GM12801 (cell line): ENCODE data around the gene ZNF618.

ENCODE experiments used
- TF ChIP-seq, protein P1 (sequence below): IDR thresholded peaks from one replicate; pipeline ENCODE4 v1.5.1; 2011; ENCODE audit warnings: control low read depth; ENCODE audit not compliant: insufficient read length; ENCODE audit errors: extremely low read depth

The ZNF618 gene

DNA sequence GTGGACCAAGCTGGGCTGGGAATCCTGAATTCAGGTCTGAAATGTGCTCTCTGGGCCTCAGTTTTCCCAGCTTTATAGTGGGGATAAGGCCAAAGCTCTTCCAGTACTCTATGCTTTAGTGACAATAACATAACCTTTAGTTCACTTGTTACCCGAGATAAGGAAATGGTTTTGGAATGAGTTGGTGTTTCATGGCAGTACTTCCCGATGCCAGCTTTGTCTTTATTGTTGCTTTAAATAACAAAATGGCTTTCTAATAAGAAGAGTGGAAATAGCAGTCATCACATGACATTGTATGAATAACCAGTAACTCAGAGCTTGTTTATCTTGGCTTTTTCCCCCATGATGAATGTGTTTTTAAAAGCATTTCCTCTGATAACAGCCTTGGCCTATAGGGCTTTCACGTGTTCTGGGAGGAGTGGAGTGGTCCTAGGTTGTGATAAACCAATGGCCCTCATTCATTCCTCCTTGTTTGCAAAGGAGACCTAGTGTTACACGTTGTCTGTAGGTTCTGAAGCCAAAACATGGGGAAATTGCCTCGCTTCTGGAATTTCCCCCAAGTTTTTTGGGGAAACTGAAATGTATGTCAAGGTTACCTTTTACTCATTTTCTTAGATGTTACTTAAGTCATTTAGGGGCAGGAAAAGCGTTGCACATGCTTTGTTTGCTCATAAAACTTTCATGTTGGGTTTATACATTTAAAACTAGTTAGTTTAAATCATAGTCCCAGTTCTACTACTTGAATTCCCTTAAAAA, 53.7 kb downstream of the ZNF618 start:
- TF ChIP-seq, protein P1, sequence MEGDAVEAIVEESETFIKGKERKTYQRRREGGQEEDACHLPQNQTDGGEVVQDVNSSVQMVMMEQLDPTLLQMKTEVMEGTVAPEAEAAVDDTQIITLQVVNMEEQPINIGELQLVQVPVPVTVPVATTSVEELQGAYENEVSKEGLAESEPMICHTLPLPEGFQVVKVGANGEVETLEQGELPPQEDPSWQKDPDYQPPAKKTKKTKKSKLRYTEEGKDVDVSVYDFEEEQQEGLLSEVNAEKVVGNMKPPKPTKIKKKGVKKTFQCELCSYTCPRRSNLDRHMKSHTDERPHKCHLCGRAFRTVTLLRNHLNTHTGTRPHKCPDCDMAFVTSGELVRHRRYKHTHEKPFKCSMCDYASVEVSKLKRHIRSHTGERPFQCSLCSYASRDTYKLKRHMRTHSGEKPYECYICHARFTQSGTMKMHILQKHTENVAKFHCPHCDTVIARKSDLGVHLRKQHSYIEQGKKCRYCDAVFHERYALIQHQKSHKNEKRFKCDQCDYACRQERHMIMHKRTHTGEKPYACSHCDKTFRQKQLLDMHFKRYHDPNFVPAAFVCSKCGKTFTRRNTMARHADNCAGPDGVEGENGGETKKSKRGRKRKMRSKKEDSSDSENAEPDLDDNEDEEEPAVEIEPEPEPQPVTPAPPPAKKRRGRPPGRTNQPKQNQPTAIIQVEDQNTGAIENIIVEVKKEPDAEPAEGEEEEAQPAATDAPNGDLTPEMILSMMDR, result no peak

DNA sequence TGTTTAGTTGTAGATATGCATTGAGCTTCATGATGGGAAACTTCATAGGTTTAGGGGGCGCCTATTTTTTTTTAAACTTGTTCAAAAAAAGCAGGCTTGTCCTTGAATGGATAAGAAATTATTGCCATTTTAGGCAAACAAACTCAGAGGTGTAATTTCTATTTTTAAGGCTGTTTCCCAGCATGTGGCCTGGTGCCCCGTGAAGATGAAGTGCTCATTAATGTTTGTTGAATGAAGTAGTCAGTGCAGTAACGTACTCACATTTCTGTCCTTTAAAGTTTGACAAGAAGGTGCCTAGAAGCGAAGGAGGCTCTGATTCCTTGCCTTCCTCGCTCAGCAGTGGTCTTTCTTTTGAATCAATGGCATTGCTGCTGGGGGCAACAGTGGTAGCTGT, 54.3 kb downstream of the ZNF618 start:
- TF ChIP-seq, protein P1, result no peak

DNA sequence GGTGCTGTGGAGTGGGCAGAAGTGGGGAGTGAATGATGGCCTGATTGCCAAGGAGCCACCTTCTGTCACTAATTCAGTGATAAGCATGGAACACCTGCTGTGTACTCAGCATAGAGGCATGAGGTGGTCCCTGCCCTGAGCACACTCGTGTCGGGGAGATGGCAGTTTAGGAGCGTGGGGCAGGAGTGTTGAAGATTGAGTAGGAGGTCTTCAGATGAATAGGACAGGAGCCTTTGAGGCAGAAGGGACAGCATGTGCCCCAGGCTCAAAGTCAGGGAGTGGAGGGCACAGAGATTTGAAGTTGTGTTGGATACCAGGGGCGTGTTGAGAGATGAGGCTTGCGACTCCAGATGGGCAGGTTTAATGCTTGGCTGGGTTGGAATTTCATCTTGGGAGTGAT, 55.0 kb downstream of the ZNF618 start:
- TF ChIP-seq, protein P1, result no peak

DNA sequence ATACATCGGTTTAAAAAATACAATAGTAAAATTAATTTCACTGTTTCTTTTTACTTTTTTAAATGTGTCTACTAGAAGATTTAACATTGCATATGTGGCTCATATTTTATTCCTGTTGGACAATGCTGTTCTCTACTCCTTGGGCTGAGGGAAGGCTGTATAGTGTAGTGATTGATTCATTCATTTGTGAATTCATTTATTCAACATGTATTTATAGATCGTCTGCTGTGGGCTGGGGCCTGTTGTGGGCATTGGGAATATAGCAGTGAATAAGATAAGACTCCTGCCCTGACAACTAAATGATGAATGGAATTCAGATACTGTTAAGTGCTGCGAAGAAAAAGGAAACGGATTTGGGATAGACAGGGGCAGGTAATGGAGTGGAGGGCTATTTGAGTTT, 55.7 kb downstream of the ZNF618 start:
- TF ChIP-seq, protein P1, result no peak

DNA sequence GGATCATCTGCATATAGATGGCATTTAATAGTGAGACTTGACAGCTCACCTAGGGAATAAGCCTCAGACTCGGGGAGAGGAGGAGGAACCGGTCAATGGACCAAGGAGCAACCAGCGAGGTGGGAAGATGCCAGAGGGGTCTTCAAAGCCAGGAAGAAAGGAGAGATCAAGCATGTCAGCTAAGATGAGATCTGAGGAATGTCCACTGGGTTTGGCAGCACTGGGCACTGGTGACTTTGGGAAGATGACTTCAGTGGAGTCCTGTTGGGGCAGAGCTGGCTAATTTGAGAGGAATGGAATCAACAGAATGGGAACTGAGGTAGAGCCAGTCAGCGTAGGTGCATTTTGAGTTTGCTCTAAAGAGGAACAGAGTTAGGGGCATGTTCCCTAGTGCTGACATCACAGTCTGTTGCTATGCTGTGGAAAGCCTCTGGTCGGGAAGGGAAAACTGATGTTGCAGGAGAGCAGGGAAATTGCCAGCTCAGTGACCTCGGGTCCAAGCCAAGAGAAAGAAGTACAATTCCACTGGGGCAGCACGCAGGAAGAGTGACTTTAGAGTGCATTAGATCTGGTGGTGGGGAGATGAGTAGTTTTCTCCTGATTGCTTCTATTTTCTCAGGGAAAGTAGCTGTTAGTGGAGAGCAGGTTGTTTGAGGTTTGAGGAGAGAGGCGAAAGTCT, 56.9 kb downstream of the ZNF618 start:
- TF ChIP-seq, protein P1, result no peak

DNA sequence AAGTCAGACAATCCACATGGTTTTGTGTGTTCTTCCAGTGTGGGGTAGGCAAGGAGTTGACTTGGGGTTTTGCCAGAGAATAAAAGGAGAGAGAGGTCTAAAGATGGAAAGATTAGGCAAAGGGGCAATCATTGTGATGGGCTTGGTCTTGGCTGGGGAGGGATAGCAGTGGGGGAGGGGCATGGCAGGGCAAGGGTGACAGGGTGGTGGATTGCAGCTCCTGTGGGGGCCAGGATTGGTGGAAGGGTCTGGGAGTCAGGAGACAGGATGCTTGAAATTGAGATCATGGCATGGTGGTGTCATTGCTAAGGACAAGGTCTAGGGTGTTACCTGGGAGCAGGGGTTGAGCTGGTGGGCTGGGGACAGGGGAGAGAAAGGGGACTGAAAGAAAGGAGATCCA, 57.6 kb downstream of the ZNF618 start:
- TF ChIP-seq, protein P1, result no peak

DNA sequence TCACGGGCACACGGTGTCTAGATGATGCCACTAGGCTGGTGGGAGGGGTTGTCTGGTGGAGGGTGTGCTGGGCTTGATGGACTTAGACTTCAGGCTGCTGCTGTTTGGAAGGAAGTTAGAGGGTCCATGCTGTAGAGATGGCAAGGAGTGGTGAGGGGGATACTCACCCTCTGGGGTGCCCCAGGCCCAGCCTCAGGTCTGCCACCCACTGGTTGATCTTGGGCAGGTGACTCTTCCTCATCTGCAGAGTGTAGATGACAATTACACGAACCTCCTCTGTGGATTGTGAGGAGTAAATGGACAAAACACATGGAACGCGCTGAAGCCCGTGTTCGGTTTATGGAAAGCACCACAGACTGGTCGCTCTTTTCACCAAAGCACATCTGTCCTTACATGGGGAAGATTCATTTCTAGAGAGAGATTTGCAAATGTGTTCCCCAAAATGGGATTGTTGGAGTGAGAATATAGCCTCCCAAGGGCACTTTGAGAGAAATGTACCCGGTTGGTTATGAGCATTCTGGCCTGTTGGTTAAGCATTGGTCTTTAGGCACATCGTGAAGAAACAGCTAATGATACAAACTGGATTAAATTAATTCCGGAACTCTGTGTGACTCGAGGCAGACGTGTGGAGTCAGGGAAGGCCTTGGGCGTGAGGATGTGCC, 58.2 kb downstream of the ZNF618 start:
- TF ChIP-seq, protein P1, result no peak
